Keratinocyte (primary cell): ENCODE data around the gene SERPINA5. TPM values are rescaled to one million over a fixed set of nuclear protein-coding genes. Genes with fewer than 3 reads are reported as not detected.

Experiments used
- DNase-seq: peaks from one replicate; pipeline ENCODE4 v3.0.0-alpha.2; 2011; ENCODE audit warnings: low read depth, missing footprints, low spot score
- FAIRE-seq: peaks from 2 replicates; lab custom pipeline; 2011; peaks lifted over from hg19 to GRCh38; lab: Jason Lieb, UNC
- H2AFZ ChIP-seq: 2 replicates; pipeline ENCODE4 v1.6.0; 2012; ENCODE audit warnings: low read length, control low read depth, inconsistent platforms; ENCODE audit not compliant: control insufficient read depth
- H3K27ac ChIP-seq: 2 replicates; pipeline ENCODE4 v1.5.1; 2011; ENCODE audit warnings: low read length; ENCODE audit not compliant: control insufficient read depth, insufficient read depth
- H3K27me3 ChIP-seq: 3 replicates; pipeline ENCODE4 v1.6.0; 2011; ENCODE audit warnings: low read length; ENCODE audit not compliant: control insufficient read depth, insufficient read depth; ENCODE audit errors: extremely low read depth
- H3K36me3 ChIP-seq, 2 experiments: 2 replicates in 1 of 2; 3 replicates in 1 of 2; pipeline ENCODE4 v1.5.1; 2011; ENCODE audit warnings: low read length in 2 of 2, mild to moderate bottlenecking in 1 of 2; ENCODE audit not compliant: control insufficient read depth in 2 of 2, insufficient read depth in 2 of 2; ENCODE audit errors: extremely low read depth in 1 of 2
- H3K4me1 ChIP-seq: 3 replicates; pipeline ENCODE4 v1.5.1; 2011; ENCODE audit warnings: low read length; ENCODE audit not compliant: control insufficient read depth, insufficient read depth; ENCODE audit errors: extremely low read depth
- H3K4me2 ChIP-seq: 3 replicates; pipeline ENCODE4 v1.6.0; 2011; ENCODE audit warnings: low read depth, low read length; ENCODE audit not compliant: control insufficient read depth, insufficient read depth; ENCODE audit errors: extremely low read depth
- H3K4me3 ChIP-seq, 3 experiments: fragments of 200-600 bp in 1 of 3; sonication (generic) in 1 of 3; 2 replicates in 2 of 3; 3 replicates in 1 of 3; pipeline ENCODE4 v1.5.1; 2011 to 2016; ENCODE audit warnings: low read length in 3 of 3, mild to moderate bottlenecking in 3 of 3, control low read depth in 2 of 3, inconsistent platforms in 1 of 3, low read depth in 1 of 3, mixed read lengths in 1 of 3, mixed run types in 1 of 3, moderate library complexity in 1 of 3; ENCODE audit not compliant: control insufficient read depth in 2 of 3, insufficient read depth in 2 of 3; ENCODE audit errors: extremely low read depth in 1 of 3
- H3K79me2 ChIP-seq: 2 replicates; pipeline ENCODE4 v1.6.0; 2012; ENCODE audit warnings: low read length; ENCODE audit not compliant: control insufficient read depth, insufficient read depth
- H3K9ac ChIP-seq: 3 replicates; pipeline ENCODE4 v1.6.0; 2011; ENCODE audit warnings: low read length; ENCODE audit not compliant: control insufficient read depth, insufficient read depth; ENCODE audit errors: extremely low read depth
- H3K9me1 ChIP-seq: 3 replicates; pipeline ENCODE4 v1.6.0; 2011; ENCODE audit warnings: low read length; ENCODE audit not compliant: control insufficient read depth, insufficient read depth; ENCODE audit errors: extremely low read depth
- H3K9me3 ChIP-seq: 2 replicates; pipeline ENCODE4 v1.5.1; 2012; ENCODE audit warnings: low read depth, low read length; ENCODE audit not compliant: control insufficient read depth
- H4K20me1 ChIP-seq: 3 replicates; pipeline ENCODE4 v1.6.0; 2011; ENCODE audit warnings: low read length; ENCODE audit not compliant: control insufficient read depth, insufficient read depth; ENCODE audit errors: extremely low read depth
- CTCF ChIP-seq, 3 experiments: IDR thresholded peaks in 1 of 3; conservative IDR thresholded peaks in 1 of 3; optimal IDR thresholded peaks in 1 of 3; 2 replicates in 2 of 3; 3 replicates in 1 of 3; pipeline versions ENCODE3 to v1.5.1; 2011; ENCODE audit warnings: low read length in 3 of 3, mild to moderate bottlenecking in 3 of 3, moderate library complexity in 2 of 3, control low read depth in 1 of 3, inconsistent platforms in 1 of 3; ENCODE audit not compliant: insufficient read depth in 2 of 3; ENCODE audit errors: extremely low read depth in 1 of 3
- EZH2 ChIP-seq: IDR thresholded peaks from one replicate; pipeline ENCODE4 v1.6.1; 2012; ENCODE audit warnings: inconsistent platforms, mild to moderate bottlenecking, low read length, moderate library complexity
- dilution Hi-C: fragments of 300-500 bp; cut with MboI; formaldehyde crosslinking; loops from one replicate; pipeline ENCODE4 v1.7.0; 2020; ENCODE audit warnings: low sequenced_read_pairs; ENCODE audit not compliant: extremely low pct_ligation_motif_present
- polyA plus RNA-seq, 5 experiments: library from polyadenylated mRNA; depleted of rRNA in 3 of 5; stranded (reverse) in 3 of 5; stranded (forward) in 1 of 5; unstranded in 1 of 5; fragments of >200 nt; gene quantifications; 1 replicate in 1 of 5; 2 replicates in 3 of 5; 3 replicates in 1 of 5; pipeline versions ENCODE4 v1.2.1 to v1.2.3, GENCODE V29; 2011 to 2012; ENCODE audit warnings: missing spikeins in 2 of 5, low read depth in 1 of 5, low replicate concordance in 1 of 5

Gene SERPINA5
- polyA plus RNA-seq, 1 donor (not counting 4 experiments of a cell fraction or from before 2014, with no cell fraction given) = not detected

GRCh38 chr14:94619297-94619696, 38.1 kb downstream of the SERPINA5 start:
- Histone ChIP-seq H3K4me3 (no peak overlapping the region), H3K27ac (no peak overlapping the region), H3K4me2 (no peak overlapping the region), H4K20me1 (no peaks in the 10 kb centered on the region), H3K9me3 (peaks cover 3% of the 10 kb centered on the region), H3K36me3 (no peaks in the 10 kb centered on the region), H3K9me1 (no peaks in the 10 kb centered on the region), H3K4me1 (no peaks in the 10 kb centered on the region), H2AFZ (no peak overlapping the region), H3K9ac (no peak overlapping the region), H3K79me2 (no peaks in the 10 kb centered on the region), H3K27me3 (no peaks in the 10 kb centered on the region)
- FAIRE-seq = no peak
- TF ChIP-seq EZH2 (no peak), CTCF (optimal IDR thresholded peaks at IDR 0.05 in 1 of 3, IDR thresholded peaks at IDR 0.05 in 1 of 3, conservative IDR thresholded peaks at IDR 0.05 in 1 of 3; ENCODE audit: extremely low read depth in 1 of 3, insufficient read depth in 2 of 3, low read length in 3 of 3) (no peak)
- dilution Hi-C loops = no loop called here
- DNase-seq = no peak

GRCh38 chr14:94620597-94620996, 39.4 kb downstream of the SERPINA5 start:
- no peak overlapping the region for H3K27ac ChIP-seq
- no peaks in the 10 kb centered on the region for H3K36me3 ChIP-seq
- H3K27me3 ChIP-seq = no peaks in the 10 kb centered on the region
- no peaks in the 10 kb centered on the region for H3K79me2 ChIP-seq
- no peak for DNase-seq
- dilution Hi-C loops = no loop called here
- no peak overlapping the region for H3K9ac ChIP-seq
- no peak for FAIRE-seq
- no peak overlapping the region for H2AFZ ChIP-seq
- no peaks in the 10 kb centered on the region for H3K9me1 ChIP-seq
- no peak overlapping the region for H3K4me3 ChIP-seq
- TF ChIP-seq CTCF (optimal IDR thresholded peaks at IDR 0.05 in 1 of 3, IDR thresholded peaks at IDR 0.05 in 1 of 3, conservative IDR thresholded peaks at IDR 0.05 in 1 of 3; ENCODE audit: extremely low read depth in 1 of 3, insufficient read depth in 2 of 3, low read length in 3 of 3) (no peak), EZH2 (no peak)
- no peaks in the 10 kb centered on the region for H3K4me1 ChIP-seq
- peaks cover 3% of the 10 kb centered on the region for H3K9me3 ChIP-seq
- H4K20me1 ChIP-seq = no peaks in the 10 kb centered on the region
- H3K4me2 ChIP-seq = no peak overlapping the region
